HepG2 (cell line): ENCODE measurements around the gene CACNA1F. TPM values are rescaled to one million over a fixed set of nuclear protein-coding genes. Genes with fewer than 3 reads are reported as not detected.

ENCODE experiments used
- AHR ChIP-seq: IDR thresholded peaks from 2 replicates; pipeline ENCODE4 v1.6.1; 2018; ENCODE audit warnings: missing genetic modification reagents, missing compliant biosample characterization
- ATF1 ChIP-seq: IDR thresholded peaks from 2 replicates; pipeline ENCODE4 v1.6.1; 2016; ENCODE audit warnings: mild to moderate bottlenecking, control low read depth
- HDAC2 ChIP-seq: sonication (generic); formaldehyde crosslinking; IDR thresholded peaks from 2 replicates; pipeline ENCODE4 v1.4.0; 2020; ENCODE audit warnings: missing genetic modification reagents
- IKZF4 ChIP-seq: sonication (generic); formaldehyde crosslinking; IDR thresholded peaks from 2 replicates; pipeline ENCODE4 v1.5.1; 2020; ENCODE audit warnings: borderline replicate concordance, mild to moderate bottlenecking, low read depth, missing genetic modification reagents; ENCODE audit errors: not compliant biosample characterization
- MAFK ChIP-seq, 2 experiments: IDR thresholded peaks in 1 of 2; conservative IDR thresholded peaks in 1 of 2; 2 replicates each; pipeline ENCODE4 v1.6.1; 2011; ENCODE audit warnings: improper control_type of control experiment in 2 of 2, low read length in 2 of 2
- RAD21 ChIP-seq: fragments of 450-650 bp; formaldehyde crosslinking; IDR thresholded peaks from 2 replicates; pipeline ENCODE4 v1.5.0; 2020; ENCODE audit warnings: mild to moderate bottlenecking
- SIX1 ChIP-seq: sonication (generic); formaldehyde crosslinking; IDR thresholded peaks from 2 replicates; pipeline ENCODE4 v1.4.0; 2020; ENCODE audit warnings: missing genetic modification reagents, borderline replicate concordance
- SRY ChIP-seq: sonication (generic); formaldehyde crosslinking; IDR thresholded peaks from 2 replicates; pipeline ENCODE4 v1.8.0; 2022; ENCODE audit warnings: mild to moderate bottlenecking, missing genetic modification reagents
- TARDBP ChIP-seq: sonication (generic); formaldehyde crosslinking; IDR thresholded peaks from 2 replicates; pipeline ENCODE4 v1.8.0; 2022; ENCODE audit warnings: mild to moderate bottlenecking, missing genetic modification reagents
- TMF1 ChIP-seq: sonication (generic); formaldehyde crosslinking; IDR thresholded peaks from 2 replicates; pipeline ENCODE4 v1.8.1; 2022; ENCODE audit warnings: low read depth, missing genetic modification reagents
- ZBTB7B ChIP-seq: sonication (generic); formaldehyde crosslinking; IDR thresholded peaks from 2 replicates; pipeline ENCODE4 v1.4.0; 2020; ENCODE audit warnings: missing genetic modification reagents
- ZNF264 ChIP-seq: sonication (generic); formaldehyde crosslinking; IDR thresholded peaks from 2 replicates; pipeline ENCODE4 v1.4.0; 2020; ENCODE audit warnings: missing genetic modification reagents
- ZNF3 ChIP-seq: IDR thresholded peaks from 2 replicates; pipeline ENCODE4 v1.7.0; 2017; ENCODE audit warnings: inconsistent platforms
- ZNF383 ChIP-seq: sonication (generic); formaldehyde crosslinking; IDR thresholded peaks from 2 replicates; pipeline ENCODE4 v1.4.0; 2020; ENCODE audit warnings: missing genetic modification reagents, mild to moderate bottlenecking, borderline replicate concordance
- ZNF441 ChIP-seq: sonication (generic); formaldehyde crosslinking; IDR thresholded peaks from 2 replicates; pipeline ENCODE4 v1.7.0; 2021; ENCODE audit warnings: missing genetic modification reagents, borderline replicate concordance
- ZNF530 ChIP-seq: sonication (generic); formaldehyde crosslinking; IDR thresholded peaks from 2 replicates; pipeline ENCODE4 v1.5.0; 2020; ENCODE audit warnings: low read depth, mild to moderate bottlenecking, missing genetic modification reagents
- ZNF563 ChIP-seq: sonication (generic); formaldehyde crosslinking; IDR thresholded peaks from 2 replicates; pipeline ENCODE4 v1.8.0; 2022; ENCODE audit warnings: mild to moderate bottlenecking, moderate library complexity, missing genetic modification reagents
- ZNF709 ChIP-seq: sonication (generic); formaldehyde crosslinking; IDR thresholded peaks from 2 replicates; pipeline ENCODE4 v1.5.0; 2020; ENCODE audit warnings: mild to moderate bottlenecking, missing genetic modification reagents
- polyA plus RNA-seq, 8 experiments: library from polyadenylated mRNA; depleted of rRNA in 3 of 8; stranded (reverse) in 7 of 8; unstranded in 1 of 8; fragments of >200 nt; fragmentation: Illumina TruSeq in 4 of 8; extraction: Trizol in 4 of 8; gene quantifications; 2 replicates each; pipeline versions ENCODE4 v1.2.1 to v1.2.3, GENCODE V29; 2011 to 2016; ENCODE audit warnings: low read depth in 4 of 8, missing spikeins in 1 of 8, mixed read lengths in 1 of 8; ENCODE audit not compliant: insufficient read depth in 1 of 8
- total RNA-seq, 5 experiments: library from RNA; depleted of rRNA; stranded (reverse); fragments of >200 nt; fragmentation: Illumina TruSeq; extraction: Trizol; gene quantifications; 2 replicates each; pipeline ENCODE4 v1.2.3, GENCODE V29; 2016; ENCODE audit warnings: low read depth in 1 of 5
- TF ChIP-seq, protein P1 (sequence below): IDR thresholded peaks from 2 replicates; pipeline ENCODE4 v1.6.1; 2016; ENCODE audit warnings: missing biosample characterization, missing genetic modification reagents, low read depth
- TF ChIP-seq, protein P2 (sequence below): sonication (generic); formaldehyde crosslinking; IDR thresholded peaks from 2 replicates; pipeline ENCODE4 v1.4.0; 2020; ENCODE audit warnings: missing genetic modification reagents, borderline replicate concordance
- TF ChIP-seq, protein P3 (sequence below): sonication (generic); formaldehyde crosslinking; IDR thresholded peaks from 2 replicates; pipeline ENCODE4 v1.5.0; 2020; ENCODE audit warnings: mild to moderate bottlenecking, missing genetic modification reagents
- TF ChIP-seq, protein P4 (sequence below): sonication (generic); formaldehyde crosslinking; conservative IDR thresholded peaks from 2 replicates; pipeline ENCODE4 v1.4.0; 2020; ENCODE audit warnings: missing genetic modification reagents

CACNA1F gene
- total and polyA plus RNA-seq, 2 of the 13 experiments (the other 11 are each of a cell fraction or from before 2014, with no cell fraction given): 0.03 TPM; not detected in 1

DNA sequence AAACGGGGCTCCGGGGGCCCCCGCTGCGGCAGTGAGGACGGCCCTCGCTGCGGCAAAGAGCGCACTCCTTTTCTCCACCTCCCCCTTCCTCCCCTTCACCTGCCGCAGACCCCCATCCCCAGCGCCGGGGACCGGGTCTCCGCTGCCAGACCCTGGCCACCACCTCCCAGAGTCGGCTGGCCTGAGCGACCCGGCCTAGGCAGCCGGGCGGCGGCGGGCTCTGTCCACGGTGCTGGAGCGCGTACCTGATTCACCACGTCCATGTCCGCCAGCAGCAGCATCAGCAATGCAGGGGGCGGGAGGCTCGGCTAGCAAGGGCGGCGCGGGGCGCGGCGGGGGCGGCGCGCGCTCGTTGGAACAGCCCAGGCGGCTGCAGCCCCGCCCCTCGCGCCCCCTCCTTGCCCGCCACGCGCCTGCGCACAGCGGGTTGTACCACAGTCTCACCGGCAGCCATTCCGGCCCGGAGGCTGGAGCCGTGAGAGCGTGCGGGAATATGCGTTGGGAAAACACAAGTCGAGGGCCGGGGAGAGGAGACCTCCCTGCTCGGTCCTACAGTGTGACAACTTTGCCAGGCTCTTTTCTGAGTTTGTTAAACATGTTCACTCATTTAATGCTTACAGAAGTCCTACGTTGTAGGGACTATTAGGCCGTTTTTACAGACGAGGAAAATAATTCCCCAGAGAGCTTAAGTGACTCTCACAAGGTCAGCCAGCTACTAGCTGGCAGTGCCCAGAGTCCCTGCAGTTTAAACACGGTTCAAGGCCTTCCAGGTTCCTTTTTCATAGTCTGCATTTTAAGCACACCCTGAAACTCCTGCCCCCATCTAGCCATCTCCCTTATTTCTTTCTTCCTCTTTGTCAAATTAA, 33.0 kb downstream of the CACNA1F start, which contains the start of gene SYP (continued):
- TF ChIP-seq, protein P1, sequence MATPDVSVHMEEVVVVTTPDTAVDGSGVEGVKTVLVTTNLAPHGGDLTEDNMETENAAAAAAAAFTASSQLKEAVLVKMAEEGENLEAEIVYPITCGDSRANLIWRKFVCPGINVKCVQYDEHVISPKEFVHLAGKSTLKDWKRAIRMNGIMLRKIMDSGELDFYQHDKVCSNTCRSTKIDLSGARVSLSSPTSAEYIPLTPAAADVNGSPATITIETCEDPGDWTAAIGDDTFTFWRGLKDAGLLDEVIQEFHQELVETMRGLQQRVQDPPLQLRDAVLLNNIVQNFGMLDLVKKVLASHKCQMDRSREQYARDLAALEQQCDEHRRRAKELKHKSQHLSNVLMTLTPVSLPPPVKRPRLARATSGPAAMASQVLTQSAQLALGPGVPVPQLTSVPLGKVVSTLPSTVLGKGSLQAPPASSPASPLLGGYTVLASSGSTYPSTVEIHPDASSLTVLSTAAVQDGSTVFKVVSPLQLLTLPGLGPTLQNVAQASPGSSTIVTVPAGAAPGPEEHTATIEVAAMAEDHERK (CRISPR knock-in tag): no peak
- peak; percentile 88; the same call in 1 of the 2 replicates for TF ChIP-seq AHR
- TF ChIP-seq, protein P2, sequence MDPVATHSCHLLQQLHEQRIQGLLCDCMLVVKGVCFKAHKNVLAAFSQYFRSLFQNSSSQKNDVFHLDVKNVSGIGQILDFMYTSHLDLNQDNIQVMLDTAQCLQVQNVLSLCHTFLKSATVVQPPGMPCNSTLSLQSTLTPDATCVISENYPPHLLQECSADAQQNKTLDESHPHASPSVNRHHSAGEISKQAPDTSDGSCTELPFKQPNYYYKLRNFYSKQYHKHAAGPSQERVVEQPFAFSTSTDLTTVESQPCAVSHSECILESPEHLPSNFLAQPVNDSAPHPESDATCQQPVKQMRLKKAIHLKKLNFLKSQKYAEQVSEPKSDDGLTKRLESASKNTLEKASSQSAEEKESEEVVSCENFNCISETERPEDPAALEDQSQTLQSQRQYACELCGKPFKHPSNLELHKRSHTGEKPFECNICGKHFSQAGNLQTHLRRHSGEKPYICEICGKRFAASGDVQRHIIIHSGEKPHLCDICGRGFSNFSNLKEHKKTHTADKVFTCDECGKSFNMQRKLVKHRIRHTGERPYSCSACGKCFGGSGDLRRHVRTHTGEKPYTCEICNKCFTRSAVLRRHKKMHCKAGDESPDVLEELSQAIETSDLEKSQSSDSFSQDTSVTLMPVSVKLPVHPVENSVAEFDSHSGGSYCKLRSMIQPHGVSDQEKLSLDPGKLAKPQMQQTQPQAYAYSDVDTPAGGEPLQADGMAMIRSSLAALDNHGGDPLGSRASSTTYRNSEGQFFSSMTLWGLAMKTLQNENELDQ (CRISPR knock-in tag): peak; percentile 25; the same call in 1 of the 2 replicates
- TF ChIP-seq MAFK (conservative IDR thresholded peaks at IDR 0.05 in 1 of 2, IDR thresholded peaks at IDR 0.05 in 1 of 2; ENCODE audit: low read length in 2 of 2): no peak
- peak; percentile 89 for TF ChIP-seq HDAC2 (CRISPR knock-in tag)
- peak; percentile 57; the same call in 1 of the 2 replicates for TF ChIP-seq RAD21 (CRISPR knock-in tag)
- no peak for TF ChIP-seq ZBTB7B (CRISPR knock-in tag)
- TF ChIP-seq ZNF530 (CRISPR knock-in tag): no peak
- TF ChIP-seq ZNF441 (CRISPR knock-in tag): peak; percentile 88; the same call in 1 of the 2 replicates
- TF ChIP-seq ZNF264 (CRISPR knock-in tag): peak; percentile 44; the same call in 1 of the 2 replicates
- TF ChIP-seq, protein P3, sequence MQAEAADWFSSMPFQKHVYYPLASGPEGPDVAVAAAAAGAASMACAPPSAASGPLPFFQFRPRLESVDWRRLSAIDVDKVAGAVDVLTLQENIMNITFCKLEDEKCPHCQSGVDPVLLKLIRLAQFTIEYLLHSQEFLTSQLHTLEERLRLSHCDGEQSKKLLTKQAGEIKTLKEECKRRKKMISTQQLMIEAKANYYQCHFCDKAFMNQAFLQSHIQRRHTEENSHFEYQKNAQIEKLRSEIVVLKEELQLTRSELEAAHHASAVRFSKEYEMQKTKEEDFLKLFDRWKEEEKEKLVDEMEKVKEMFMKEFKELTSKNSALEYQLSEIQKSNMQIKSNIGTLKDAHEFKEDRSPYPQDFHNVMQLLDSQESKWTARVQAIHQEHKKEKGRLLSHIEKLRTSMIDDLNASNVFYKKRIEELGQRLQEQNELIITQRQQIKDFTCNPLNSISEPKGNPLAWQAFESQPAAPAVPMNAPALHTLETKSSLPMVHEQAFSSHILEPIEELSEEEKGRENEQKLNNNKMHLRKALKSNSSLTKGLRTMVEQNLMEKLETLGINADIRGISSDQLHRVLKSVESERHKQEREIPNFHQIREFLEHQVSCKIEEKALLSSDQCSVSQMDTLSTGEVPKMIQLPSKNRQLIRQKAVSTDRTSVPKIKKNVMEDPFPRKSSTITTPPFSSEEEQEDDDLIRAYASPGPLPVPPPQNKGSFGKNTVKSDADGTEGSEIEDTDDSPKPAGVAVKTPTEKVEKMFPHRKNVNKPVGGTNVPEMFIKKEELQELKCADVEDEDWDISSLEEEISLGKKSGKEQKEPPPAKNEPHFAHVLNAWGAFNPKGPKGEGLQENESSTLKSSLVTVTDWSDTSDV: no peak; the same call in 1 of the 2 replicates
- peak; percentile 65; the same call in 1 of the 2 replicates for TF ChIP-seq TARDBP (CRISPR knock-in tag)
- 0 out of 2 replicates have a peak, but pooled peaks have one; percentile 64 for TF ChIP-seq SRY (CRISPR knock-in tag)
- TF ChIP-seq ATF1: no peak
- no peak for TF ChIP-seq ZNF3
- no peak for TF ChIP-seq SIX1 (CRISPR knock-in tag)
- TF ChIP-seq IKZF4: peak; percentile 88
- TF ChIP-seq TMF1: peak; percentile 93
- no peak for TF ChIP-seq ZNF383
- TF ChIP-seq ZNF709 (CRISPR knock-in tag): peak; percentile 88
- TF ChIP-seq, protein P4, sequence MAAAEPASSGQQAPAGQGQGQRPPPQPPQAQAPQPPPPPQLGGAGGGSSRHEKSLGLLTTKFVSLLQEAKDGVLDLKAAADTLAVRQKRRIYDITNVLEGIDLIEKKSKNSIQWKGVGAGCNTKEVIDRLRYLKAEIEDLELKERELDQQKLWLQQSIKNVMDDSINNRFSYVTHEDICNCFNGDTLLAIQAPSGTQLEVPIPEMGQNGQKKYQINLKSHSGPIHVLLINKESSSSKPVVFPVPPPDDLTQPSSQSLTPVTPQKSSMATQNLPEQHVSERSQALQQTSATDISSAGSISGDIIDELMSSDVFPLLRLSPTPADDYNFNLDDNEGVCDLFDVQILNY: peak; percentile 52; the same call in 1 of the 2 replicates
- peak; percentile 95 for TF ChIP-seq ZNF563 (CRISPR knock-in tag)
